Kasumi-1 (cell line): ENCODE data around the gene RMI2.
"Not testable (repeated sequence)": the region's sequence is repeated elsewhere in the genome, so short reads cannot be mapped to it uniquely, and the experiment has no call there.

Experiments
- DNase-seq, 2 experiments: peaks; one replicate each; lab custom pipeline; 2025; lab: John Stamatoyannopoulos, UW

Gene RMI2

GRCh38 chr16:11345040-11345862 is at the start of gene RMI2:
Gene RMI2 (plus strand): TSS chr16:11345459. CDS start chr16:11345472, 13 bp downstream.
- peak; percentile 80 to 86 for DNase-seq

- no peak for DNase-seq
These were observed 49.6 kb upstream of the RMI2 start for GRCh38 chr16:11295672-11296071.

DNA sequence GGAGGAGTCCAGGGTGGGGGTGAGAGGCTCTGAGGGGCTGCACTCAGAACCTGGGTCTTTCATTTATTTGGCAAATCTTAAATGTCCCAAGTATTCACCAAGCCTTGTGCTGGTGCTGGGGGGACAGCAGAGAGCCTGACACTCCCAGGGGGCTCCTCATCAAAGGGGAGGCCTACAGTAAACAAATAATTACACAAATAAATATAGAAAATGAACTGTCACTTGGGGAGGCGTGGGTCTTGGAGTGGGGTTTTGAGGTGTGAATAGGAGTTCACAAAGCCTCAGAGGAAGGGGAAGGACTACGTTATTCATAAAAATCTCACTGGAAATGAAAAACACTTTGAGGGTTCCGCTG is 48.9 kb upstream of the RMI2 start:
- no peak for DNase-seq

- no peak for DNase-seq
These were observed 48.4 kb upstream of the RMI2 start for GRCh38 chr16:11296706-11297491.

GRCh38 chr16:11297492-11298142 is 47.6 kb upstream of the RMI2 start:
- peak in 1 of 2 experiments; percentile 3 for DNase-seq

GRCh38 chr16:11298143-11298900 is 46.9 kb upstream of the RMI2 start:
- DNase-seq, result no peak

GRCh38 chr16:11298950-11299547 is 46.2 kb upstream of the RMI2 start:
- not testable (repeated sequence) for DNase-seq

- no peak for DNase-seq
These were observed 45.2 kb upstream of the RMI2 start for GRCh38 chr16:11299865-11300559.

- no peak for DNase-seq
These were observed 44.7 kb upstream of the RMI2 start for GRCh38 chr16:11300560-11300892.

- DNase-seq, result no peak
These were observed 43.4 kb upstream of the RMI2 start for GRCh38 chr16:11301645-11302501.

DNA sequence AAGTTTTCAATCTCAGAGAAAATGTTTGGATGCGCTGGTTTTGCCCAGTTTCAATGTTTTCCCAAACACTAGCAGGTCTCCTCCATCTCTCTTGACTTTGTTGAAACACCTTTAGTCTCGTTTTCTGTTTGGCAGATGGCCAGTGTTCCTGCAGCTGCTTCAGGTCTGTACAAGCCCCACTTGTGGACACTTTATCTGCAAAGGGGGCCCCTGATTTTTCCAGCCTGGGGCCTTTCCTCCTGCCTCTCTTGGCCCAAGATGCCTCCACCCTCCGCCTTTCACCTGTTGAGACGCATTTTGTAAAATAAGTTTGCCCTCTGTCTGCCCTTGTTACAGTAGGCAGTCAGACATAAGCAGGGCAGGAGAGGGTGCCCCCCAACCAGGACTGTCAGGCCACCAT is 42.3 kb upstream of the RMI2 start:
- DNase-seq, result no peak

DNA sequence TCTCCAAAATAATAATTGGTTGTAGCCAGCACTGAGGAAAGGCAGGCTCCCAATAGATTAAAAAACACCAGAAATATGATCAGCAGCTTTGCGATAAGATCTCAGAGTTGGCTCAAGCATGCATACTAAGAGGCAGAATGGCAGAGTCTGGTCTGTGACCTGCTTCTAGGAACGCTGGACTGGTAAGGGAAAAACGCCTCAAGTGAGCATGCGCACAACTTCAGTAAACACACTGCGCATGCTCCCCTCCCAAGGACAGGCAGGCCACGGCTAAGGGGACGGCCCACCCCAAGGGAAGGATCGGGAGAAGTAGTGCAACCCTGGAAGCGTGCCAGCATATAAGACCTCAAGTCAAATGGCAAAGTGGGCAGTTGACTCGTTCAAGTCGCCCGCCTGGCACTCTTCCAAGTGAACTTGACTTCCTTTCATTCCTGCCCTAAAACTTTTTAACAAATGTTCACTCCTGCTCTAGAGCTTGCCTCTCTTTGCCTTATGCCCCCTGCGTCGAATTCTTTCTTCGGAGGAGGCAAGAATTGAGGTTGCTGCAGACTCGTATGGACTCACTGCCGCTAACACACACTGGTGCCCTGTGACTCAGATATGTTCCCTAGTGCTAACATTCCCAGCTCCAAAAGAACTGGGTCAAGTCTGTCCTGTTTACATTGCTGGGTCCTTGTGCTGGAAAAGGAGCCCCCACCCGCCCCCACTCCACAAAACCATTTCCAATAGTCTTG is 41.7 kb upstream of the RMI2 start:
- DNase-seq, result no peak

DNA sequence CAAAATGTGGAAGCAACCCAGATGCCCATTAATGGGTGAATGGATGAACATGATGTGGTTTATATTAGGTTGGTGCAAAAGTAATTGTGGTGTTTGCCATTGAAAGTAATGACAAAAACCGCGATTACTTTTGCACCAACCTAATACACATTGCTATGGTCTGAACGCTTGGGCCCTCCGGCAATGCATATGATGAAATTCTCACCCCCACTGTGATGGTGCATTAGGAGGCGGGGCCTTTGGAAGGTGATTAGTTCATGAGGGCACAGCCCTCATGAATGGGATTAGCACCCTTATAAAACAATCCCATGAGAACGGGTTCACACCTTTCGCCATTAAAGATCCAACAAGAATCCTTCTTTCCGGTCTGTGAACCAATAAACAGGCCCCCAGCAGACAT is 38.9 kb upstream of the RMI2 start:
- DNase-seq, result no peak

GRCh38 chr16:11306997-11307638 is 38.1 kb upstream of the RMI2 start:
- DNase-seq, result no peak

GRCh38 chr16:11307639-11308492 is 37.4 kb upstream of the RMI2 start:
- no peak for DNase-seq

GRCh38 chr16:11308493-11309283 is 36.6 kb upstream of the RMI2 start:
- no peak for DNase-seq
